ENCODE measurements around the gene RNF112. TPM values are rescaled to one million over a fixed set of nuclear protein-coding genes. Genes with fewer than 3 reads are reported as not detected.
"Not testable (repeated sequence)": the region's sequence is repeated elsewhere in the genome, so short reads cannot be mapped to it uniquely, and the experiment has no call there.

The RNF112 gene
- total RNA-seq, 2 donors from 2014 or later = 0.67 to 1.2 TPM

- TF ChIP-seq CTCF (IDR thresholded peaks at IDR 0.05) = no peak
- no peak overlapping the region for H3K27ac ChIP-seq
These were observed 50.1 kb downstream of the RNF112 start for GRCh38 chr17:19461116-19461515.

GRCh38 chr17:19461681-19462080 lies 50.6 kb downstream of the RNF112 start:
- Histone ChIP-seq H3K4me1 (peaks cover 0 to 7% of the 10 kb centered on the region in 2 donors), H3K9me3 (no peaks in the 10 kb centered on the region), H3K4me3 (no peak overlapping the region), H3K27ac (no peak overlapping the region), H3K27me3 (no peaks in the 10 kb centered on the region), H3K36me3 (no peaks in the 10 kb centered on the region)
- DNase-seq (ENCODE audit: low spot score) = no peak
- no peak for TF ChIP-seq CTCF (IDR thresholded peaks at IDR 0.05)

More at GRCh38 chr17:19461116-19461515, 50.1 kb downstream of the RNF112 start:
- H3K36me3 ChIP-seq = no peaks in the 10 kb centered on the region
- H3K9me3 ChIP-seq = no peaks in the 10 kb centered on the region
- no peaks in the 10 kb centered on the region for H3K27me3 ChIP-seq
- H3K4me1 ChIP-seq = peaks cover 0 to 7% of the 10 kb centered on the region in 2 donors
- H3K4me3 ChIP-seq = no peak overlapping the region
- no peak for DNase-seq (ENCODE audit: low spot score)

GRCh38 chr17:19462456-19463035 lies 51.5 kb downstream of the RNF112 start:
- not testable (repeated sequence) for H3K4me1 ChIP-seq; H3K36me3 ChIP-seq; H3K9me3 ChIP-seq; DNase-seq (ENCODE audit: low spot score); H3K27ac ChIP-seq; H3K4me3 ChIP-seq; H3K27me3 ChIP-seq

GRCh38 chr17:19464031-19465026 lies 53.3 kb downstream of the RNF112 start:
- TF ChIP-seq CTCF (IDR thresholded peaks at IDR 0.05) = no peak
- no peaks in the 10 kb centered on the region for H3K27me3 ChIP-seq
- H3K9me3 ChIP-seq = no peaks in the 10 kb centered on the region
- no peak for DNase-seq (ENCODE audit: low spot score)
- H3K36me3 ChIP-seq = no peaks in the 10 kb centered on the region
- no peak overlapping the region for H3K27ac ChIP-seq
- peaks cover 0 to 7% of the 10 kb centered on the region in 2 donors for H3K4me1 ChIP-seq
- no peak overlapping the region for H3K4me3 ChIP-seq

Other genes starting within 250 kb of the RNF112 start
- 10 to 100 TPM; 68.0 to 73.1 TPM for gene EPN2, start 173.9 kb upstream of the RNF112 start, total RNA-seq
- gene B9D1, start 48.5 kb upstream of the RNF112 start, total RNA-seq = 10 to 100 TPM; 18.7 to 24.6 TPM
- 10 to 100 TPM; 15.9 to 17.8 TPM for gene MAPK7, start 32.7 kb upstream of the RNF112 start, total RNA-seq
- 100 to 1,000 TPM in 1 of 2 donors, 10 to 100 TPM in 1; 78.5 to 104 TPM for gene MFAP4, start 24.0 kb upstream of the RNF112 start, total RNA-seq
- 1 to 10 TPM; 2.2 to 4.9 TPM for gene SLC47A1, start 122.6 kb downstream of the RNF112 start, total RNA-seq
- gene ALDH3A2, start 237.5 kb downstream of the RNF112 start, total RNA-seq = 10 to 100 TPM; 45.8 to 52.3 TPM